IPS-15b (cell line): ENCODE measurements around the gene CYB5B.
"Not testable (repeated sequence)": the region's sequence is repeated elsewhere in the genome, so short reads cannot be mapped to it uniquely, and the experiment has no call there.

ENCODE experiments used
- H3K27me3 ChIP-seq: one replicate; pipeline ENCODE4 v1.6.1; 2013; ENCODE audit warnings: low read length; ENCODE audit not compliant: control insufficient read depth, insufficient read depth
- H3K36me3 ChIP-seq: one replicate; pipeline ENCODE4 v1.6.1; 2013; ENCODE audit warnings: low read length; ENCODE audit not compliant: control insufficient read depth, insufficient read depth
- H3K4me1 ChIP-seq: one replicate; pipeline ENCODE4 v1.6.1; 2013; ENCODE audit warnings: mild to moderate bottlenecking, low read length; ENCODE audit not compliant: control insufficient read depth, insufficient read depth
- H3K4me3 ChIP-seq: one replicate; pipeline ENCODE4 v1.5.1; 2013; ENCODE audit warnings: low read depth, low read length
- H3K9ac ChIP-seq: one replicate; pipeline ENCODE4 v1.6.1; 2013; ENCODE audit warnings: low read depth, mild to moderate bottlenecking, low read length
- H3K9me3 ChIP-seq: one replicate; pipeline ENCODE4 v1.6.1; 2013; ENCODE audit warnings: mild to moderate bottlenecking, low read length; ENCODE audit not compliant: control insufficient read depth, insufficient read depth

Gene CYB5B

DNA sequence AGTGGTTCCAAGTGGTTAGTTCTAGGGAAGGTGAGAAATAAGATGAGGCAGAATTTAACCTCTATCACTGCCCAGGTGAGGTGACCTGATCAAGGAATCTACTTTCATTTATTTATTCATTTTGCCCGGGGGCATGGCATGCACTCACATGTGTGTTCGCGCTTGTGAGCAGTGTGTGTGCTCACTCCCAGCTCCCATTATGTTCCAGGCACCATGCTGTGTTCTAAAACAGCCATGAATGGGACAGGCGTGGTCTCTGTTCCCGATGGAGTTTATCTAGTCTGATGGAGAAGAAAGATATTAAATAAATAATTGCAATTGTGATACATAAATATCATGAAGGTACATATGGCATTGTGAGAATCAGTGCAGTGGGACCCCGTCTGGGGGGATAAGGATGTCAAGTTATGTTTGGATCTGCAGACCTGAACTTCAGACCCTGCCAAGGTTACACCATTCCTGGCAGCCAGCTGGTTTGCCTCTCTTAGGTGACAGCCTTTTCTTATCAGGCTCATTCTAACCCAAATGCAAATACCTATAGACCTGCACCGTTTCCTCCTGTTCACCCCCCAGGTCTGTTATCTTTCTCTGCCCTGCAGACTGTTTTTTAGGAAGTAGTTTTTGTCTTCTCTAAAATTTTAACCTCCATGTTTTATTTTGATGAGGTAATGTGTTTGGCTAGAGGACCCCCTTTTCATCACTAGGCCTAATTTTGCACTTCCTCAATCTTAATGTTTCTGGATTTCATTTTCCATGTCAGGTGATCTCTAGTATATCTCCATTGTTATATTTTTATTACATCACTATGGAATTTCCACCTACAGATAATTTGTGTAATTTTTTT is 11.8 kb downstream of the CYB5B start:
- no peaks in the 10 kb centered on the region for H3K9me3 ChIP-seq
- no peak overlapping the region for H3K4me3 ChIP-seq
- H3K4me1 ChIP-seq: no peaks in the 10 kb centered on the region
- no peak overlapping the region for H3K9ac ChIP-seq
- H3K27me3 ChIP-seq: no peaks in the 10 kb centered on the region
- H3K36me3 ChIP-seq: peaks cover 7% of the 10 kb centered on the region

DNA sequence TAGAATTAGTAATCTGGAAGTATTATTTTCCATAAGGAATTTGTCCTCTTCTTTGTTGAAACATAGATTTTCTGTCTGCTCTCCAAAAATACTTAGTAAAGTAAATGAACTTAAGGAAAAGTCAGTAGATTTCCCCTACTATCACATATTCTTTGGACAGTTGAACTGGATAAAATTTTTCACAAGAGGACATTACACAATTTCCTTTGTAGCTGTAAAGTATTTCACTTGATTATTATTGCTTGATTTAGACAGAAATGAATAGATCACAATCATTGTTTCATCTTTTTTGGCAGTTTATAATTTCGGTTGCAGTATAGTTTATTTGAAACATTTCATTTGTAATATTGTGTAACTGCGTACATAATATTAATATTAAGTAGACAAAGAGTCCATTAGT is 12.5 kb downstream of the CYB5B start:
- Histone ChIP-seq H3K9ac (no peak overlapping the region), H3K4me3 (no peak overlapping the region), H3K36me3 (peaks cover 4% of the 10 kb centered on the region), H3K4me1 (no peaks in the 10 kb centered on the region), H3K9me3 (no peaks in the 10 kb centered on the region), H3K27me3 (no peaks in the 10 kb centered on the region)

DNA sequence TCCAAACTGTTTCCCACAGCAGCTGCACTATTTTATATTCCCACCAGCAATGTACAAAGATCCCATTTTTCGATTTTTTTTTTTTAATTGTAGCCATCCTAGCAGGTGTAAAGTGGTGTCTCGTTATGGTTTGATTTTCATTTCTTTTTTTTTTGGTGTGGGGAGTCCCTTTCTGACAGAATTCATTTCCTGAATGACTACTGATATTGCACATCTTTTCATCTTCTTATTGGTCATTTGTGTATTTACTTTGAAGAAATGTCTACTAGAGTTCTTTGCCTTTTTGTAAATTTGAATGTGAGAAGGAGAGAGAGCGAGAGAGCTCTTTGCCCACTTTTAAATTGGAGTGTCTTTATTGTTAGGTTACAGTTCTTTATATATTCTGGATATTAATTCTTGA is 14.0 kb downstream of the CYB5B start:
- Histone ChIP-seq H3K36me3 (no peaks in the 10 kb centered on the region), H3K9ac (no peak overlapping the region), H3K4me3 (no peak overlapping the region), H3K27me3 (no peaks in the 10 kb centered on the region), H3K9me3 (no peaks in the 10 kb centered on the region), H3K4me1 (no peaks in the 10 kb centered on the region)

DNA sequence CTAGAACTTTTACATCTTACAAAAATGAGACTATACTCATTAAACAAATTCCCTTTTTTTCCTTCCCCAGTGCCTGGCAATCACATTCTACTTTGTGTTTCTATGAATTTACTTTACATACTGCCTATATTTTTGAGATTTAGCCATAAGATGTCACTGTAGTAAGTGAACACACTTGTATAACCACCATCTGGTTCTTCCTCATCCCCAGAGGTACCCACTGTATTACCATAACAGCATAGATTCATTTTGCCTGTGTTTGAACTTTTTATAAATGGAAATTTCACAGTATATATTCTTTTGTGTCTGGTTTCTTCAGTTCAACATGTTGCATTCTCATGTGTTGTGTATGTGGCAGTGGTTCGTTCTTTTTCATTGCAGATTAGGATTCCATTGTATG is 15.8 kb downstream of the CYB5B start:
- Histone ChIP-seq H3K9ac (no peak overlapping the region), H3K36me3 (no peaks in the 10 kb centered on the region), H3K27me3 (no peaks in the 10 kb centered on the region), H3K9me3 (no peaks in the 10 kb centered on the region), H3K4me1 (no peaks in the 10 kb centered on the region), H3K4me3 (no peak overlapping the region)

GRCh38 chr16:69441030-69441429 is 16.6 kb downstream of the CYB5B start:
- H3K36me3 ChIP-seq, H3K4me1 ChIP-seq, H3K9ac ChIP-seq: not testable (repeated sequence)

GRCh38 chr16:69443927-69444631 is 19.7 kb downstream of the CYB5B start:
- Histone ChIP-seq H3K4me1 (no peaks in the 10 kb centered on the region), H3K27me3 (no peaks in the 10 kb centered on the region), H3K36me3 (no peaks in the 10 kb centered on the region), H3K4me3 (no peak overlapping the region), H3K9ac (no peak overlapping the region), H3K9me3 (no peaks in the 10 kb centered on the region)

More at GRCh38 chr16:69441030-69441429, 16.6 kb downstream of the CYB5B start:
- H3K4me3 ChIP-seq, H3K9me3 ChIP-seq, H3K27me3 ChIP-seq: not testable (repeated sequence)

DNA sequence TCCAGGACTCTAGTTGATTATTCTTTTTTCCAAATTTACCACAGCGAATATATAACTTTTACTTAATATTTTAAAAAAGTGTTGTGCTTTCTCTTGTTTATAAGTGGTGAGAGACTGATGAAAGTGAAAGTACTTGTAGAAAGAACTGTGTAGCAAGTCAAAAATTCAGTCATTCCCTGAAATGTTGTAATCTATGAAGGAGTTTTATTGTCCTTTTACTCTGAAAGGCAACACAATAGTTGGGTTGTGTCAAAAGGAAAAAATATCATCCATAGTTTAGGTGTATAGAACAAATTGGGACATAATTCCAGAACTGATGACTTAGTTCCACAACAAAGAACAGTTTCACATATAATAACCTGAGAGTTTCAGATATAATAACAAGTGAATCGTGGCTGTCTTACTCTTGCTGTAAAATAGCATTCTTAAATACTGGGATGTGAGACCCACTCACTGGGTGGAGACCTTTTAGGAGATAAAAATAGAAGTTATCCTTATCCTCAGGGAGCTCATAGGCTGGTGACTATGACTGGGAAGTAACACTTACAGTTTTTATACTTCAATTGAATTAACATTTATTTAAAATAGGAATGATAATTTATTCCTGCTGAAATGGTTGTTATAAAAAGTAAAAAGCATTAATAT is 20.6 kb downstream of the CYB5B start:
- Histone ChIP-seq H3K4me1 (no peaks in the 10 kb centered on the region), H3K36me3 (no peaks in the 10 kb centered on the region), H3K9me3 (no peaks in the 10 kb centered on the region), H3K27me3 (no peaks in the 10 kb centered on the region), H3K4me3 (no peak overlapping the region), H3K9ac (no peak overlapping the region)

DNA sequence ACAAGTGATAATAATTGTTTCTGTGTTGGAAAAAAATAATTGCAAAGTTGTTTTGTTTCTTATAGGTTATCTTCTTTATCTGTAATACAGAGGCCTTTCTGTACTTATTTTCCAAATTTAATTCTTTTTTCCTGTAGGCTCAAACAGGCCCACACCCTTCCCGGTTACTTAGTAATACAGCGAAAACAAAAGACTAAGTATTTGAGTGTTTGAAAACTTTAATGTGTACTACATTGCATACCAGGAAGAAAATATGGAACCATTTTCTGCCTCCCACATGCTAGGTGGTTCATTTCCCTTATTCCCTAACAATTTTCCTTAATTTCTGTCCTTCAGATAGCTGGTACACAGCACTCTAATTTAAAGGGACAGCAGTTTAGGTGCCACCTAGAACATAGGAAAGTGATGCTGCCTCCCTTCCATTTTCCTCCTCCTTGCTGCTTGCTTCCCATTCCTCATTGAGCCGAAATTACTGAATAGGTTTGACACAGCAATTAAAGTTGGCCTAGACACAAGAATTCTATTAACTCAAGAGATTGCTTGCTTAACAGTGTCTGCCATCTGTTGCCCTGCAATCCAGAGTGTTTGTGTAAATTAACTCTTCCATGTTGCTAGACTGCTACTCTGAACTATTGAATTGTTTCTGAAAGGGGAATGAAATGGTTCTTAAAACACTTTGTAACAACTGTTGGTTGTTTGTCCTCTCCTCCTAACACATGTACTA is 24.2 kb downstream of the CYB5B start:
- Histone ChIP-seq H3K36me3 (no peaks in the 10 kb centered on the region), H3K4me3 (no peak overlapping the region), H3K27me3 (no peaks in the 10 kb centered on the region), H3K4me1 (no peaks in the 10 kb centered on the region), H3K9ac (no peak overlapping the region), H3K9me3 (no peaks in the 10 kb centered on the region)

DNA sequence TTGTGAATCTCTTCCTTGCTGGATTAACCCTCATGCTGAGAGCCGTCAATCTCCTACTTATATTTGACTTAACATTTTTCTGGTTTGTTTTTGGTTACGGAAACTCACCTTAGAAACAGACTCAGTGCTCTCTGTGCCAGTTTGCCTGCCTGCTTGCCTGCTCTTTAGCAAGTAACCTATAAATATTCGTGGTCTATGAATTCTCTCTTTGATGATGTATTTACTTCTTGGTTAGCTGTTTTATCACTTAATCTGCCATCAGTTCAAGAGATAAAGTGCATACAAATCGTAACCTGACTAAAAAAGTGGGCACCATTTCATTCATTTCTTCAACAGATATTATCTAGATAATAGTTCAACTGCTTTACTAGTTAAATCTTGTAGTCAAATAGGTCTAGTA is 26.7 kb downstream of the CYB5B start:
- Histone ChIP-seq H3K9me3 (no peaks in the 10 kb centered on the region), H3K9ac (no peak overlapping the region), H3K4me3 (no peak overlapping the region), H3K27me3 (no peaks in the 10 kb centered on the region), H3K36me3 (no peaks in the 10 kb centered on the region), H3K4me1 (no peaks in the 10 kb centered on the region)

DNA sequence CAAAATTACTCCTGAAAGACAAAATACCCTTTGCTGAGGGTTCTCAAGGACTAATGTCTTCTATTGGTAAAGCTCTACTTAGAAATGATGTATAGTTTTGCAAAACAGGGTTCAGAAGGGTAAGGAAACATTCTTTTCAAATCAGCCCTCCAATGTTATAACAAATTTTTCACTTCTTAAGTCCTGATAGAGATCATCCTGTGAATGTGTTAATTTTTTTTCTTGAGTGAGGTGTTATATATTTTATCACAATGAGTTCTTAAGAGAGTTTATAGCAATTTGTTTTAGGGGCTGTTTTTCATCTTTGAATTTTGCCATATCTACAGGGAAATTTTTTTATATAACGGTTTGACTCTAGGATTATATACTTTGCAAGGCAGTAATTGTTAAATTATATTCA is 29.5 kb downstream of the CYB5B start:
- H3K36me3 ChIP-seq: no peaks in the 10 kb centered on the region
- no peak overlapping the region for H3K9ac ChIP-seq
- H3K9me3 ChIP-seq: no peaks in the 10 kb centered on the region
- no peak overlapping the region for H3K4me3 ChIP-seq
- H3K4me1 ChIP-seq: no peaks in the 10 kb centered on the region
- no peaks in the 10 kb centered on the region for H3K27me3 ChIP-seq

- H3K9ac ChIP-seq: no peak overlapping the region
- no peaks in the 10 kb centered on the region for H3K27me3 ChIP-seq
- peaks cover 3% of the 10 kb centered on the region for H3K36me3 ChIP-seq
- no peaks in the 10 kb centered on the region for H3K9me3 ChIP-seq
- H3K4me3 ChIP-seq: no peak overlapping the region
- no peaks in the 10 kb centered on the region for H3K4me1 ChIP-seq
Observed at GRCh38 chr16:69463876-69464275, 39.5 kb downstream of the CYB5B start.
